Nasal cavity respiratory epithelium epithelial cell of viscerocranial mucosa (primary cell): ENCODE data around the gene CFP. TPM values are rescaled to one million over a fixed set of nuclear protein-coding genes. Genes with fewer than 3 reads are reported as not detected.

ENCODE experiments used
- total RNA-seq: library from RNA; depleted of rRNA; stranded (reverse); fragments of >200 nt; gene quantifications from 2 replicates; pipeline ENCODE4 v1.2.3, GENCODE V29; 2014

CFP gene
- under 0.01 and 0.07 TPM in 2 replicates for total RNA-seq

DNA sequence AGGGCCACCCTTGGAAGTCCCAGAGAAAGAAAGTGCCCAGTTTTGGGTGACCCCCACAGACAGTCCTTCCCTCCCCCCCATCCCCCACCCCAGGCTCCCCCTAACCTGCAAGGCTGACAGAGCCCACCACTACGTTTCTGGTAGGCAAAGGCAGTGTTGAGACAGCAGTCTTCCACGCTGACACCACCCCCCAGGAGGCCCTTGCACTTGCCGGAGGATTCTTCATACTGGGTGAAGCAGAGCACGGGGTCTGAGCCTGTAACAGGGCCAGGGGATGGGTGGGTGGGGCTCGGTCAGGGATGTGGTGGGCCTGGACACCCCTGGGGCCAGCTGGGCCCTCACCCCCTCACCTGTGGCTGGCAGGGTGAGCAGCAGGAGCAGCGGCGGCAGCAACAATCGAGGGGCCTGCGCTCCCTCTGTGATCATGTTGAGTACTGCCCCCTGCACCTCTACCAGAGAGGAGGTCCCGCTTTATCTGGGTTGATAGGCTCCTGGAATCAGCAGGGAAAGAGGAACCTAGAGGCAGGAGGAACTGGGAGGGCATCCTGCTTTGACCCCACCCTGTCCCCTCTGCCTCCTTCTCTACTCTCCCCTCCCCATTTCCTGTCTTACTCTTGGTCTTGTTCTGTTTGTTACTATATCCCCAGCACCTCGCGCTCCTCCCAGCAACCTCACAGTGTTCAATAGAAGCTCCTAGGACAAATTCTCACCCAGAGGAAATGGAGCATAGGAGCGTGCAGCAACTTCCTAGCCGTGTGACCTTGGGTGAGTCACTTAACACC, at the start of gene CFP:
CFP (minus strand) TSS at position 512 of the 782 bp plus-strand sequence; CDS start at position 426, 86 bp downstream.

GRCh38 chrX:47658684-47659420, 29.1 kb upstream of the CFP start, which contains the start of gene UXT:
TSS of gene UXT (minus strand) at chrX:47659180. CDS start at chrX:47658927, 253 bp downstream.

DNA sequence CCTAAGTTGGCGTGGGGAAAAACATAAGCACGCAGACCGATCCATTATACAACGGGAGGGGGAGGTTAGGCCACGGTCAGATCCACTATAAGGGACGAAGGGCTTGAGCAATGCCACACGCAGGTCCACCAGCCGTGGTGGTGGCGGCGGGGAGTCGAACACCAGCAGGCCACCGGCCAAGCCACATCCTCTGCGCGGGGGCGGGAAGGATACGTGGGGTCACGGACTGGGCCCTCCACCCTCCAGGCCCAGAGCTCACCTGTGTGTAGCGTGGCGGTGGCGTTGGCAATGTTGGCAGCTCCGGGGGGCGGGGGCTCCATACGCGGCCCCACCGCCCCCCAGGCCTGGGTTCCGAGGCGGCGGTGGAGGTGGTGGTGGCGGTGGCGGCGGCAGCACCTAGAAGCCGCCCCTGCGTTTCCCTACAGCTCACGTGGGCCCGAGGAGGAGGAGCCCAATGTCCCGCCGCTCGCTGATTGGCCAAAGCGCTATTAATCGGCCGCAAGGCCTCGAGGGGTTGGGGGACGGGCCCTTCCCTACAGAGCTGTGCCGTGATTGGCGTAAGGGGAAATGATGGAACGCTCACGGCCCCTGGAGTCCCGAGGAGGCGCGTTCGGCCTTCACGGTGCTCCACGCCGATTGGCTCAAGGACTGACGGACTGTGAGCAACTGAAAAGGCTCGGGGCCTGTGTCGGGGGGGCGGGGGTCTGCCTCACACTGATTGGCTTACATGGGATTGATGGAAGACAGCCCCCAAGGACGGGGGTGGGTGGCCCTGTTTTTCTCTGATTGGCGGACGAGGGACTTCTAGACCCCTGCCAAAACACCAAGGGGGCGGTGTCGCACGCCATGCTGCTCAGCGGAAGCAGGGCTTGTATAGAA, 20.7 kb upstream of the CFP start, which contains the start of gene ELK1:
ELK1 (minus strand) TSS at position 400 of the 879 bp plus-strand sequence. CDS start 9,122 bp downstream, outside the sequence.

GRCh38 chrX:47619486-47620302, 10.0 kb downstream of the CFP start, which contains the start of gene SYN1:
TSS of gene SYN1 (minus strand) at chrX:47619857. CDS start at chrX:47619728, 129 bp downstream.

GRCh38 chrX:47581731-47582647, 47.7 kb downstream of the CFP start, which contains the start of gene TIMP1:
TSS of gene TIMP1 (plus strand) at chrX:47582436. CDS start at chrX:47583416, 980 bp downstream.

Other genes with a start within 250 kb of the CFP start
- gene ZNF41, start 146.7 kb downstream of the CFP start, total RNA-seq, result 4.8 and 7.5 TPM in 2 replicates
- 8.9 and 17.8 TPM in 2 replicates for gene ARAF, start 68.7 kb downstream of the CFP start, total RNA-seq
- gene TIMP1, start 47.5 kb downstream of the CFP start, total RNA-seq, result 27.7 and 45.8 TPM in 2 replicates
- under 0.01 and 0.07 TPM in 2 replicates for gene SYN1, start 10.1 kb downstream of the CFP start, total RNA-seq
- 13.0 and 19.6 TPM in 2 replicates for gene ELK1, start 20.6 kb upstream of the CFP start, total RNA-seq
- 69.3 and 115 TPM in 2 replicates for gene UXT, start 29.2 kb upstream of the CFP start, total RNA-seq
- 4.4 and 7.8 TPM in 2 replicates for gene ZNF81, start 207.0 kb upstream of the CFP start, total RNA-seq